NCI-H128 (cell line): ENCODE results near the gene DDIT4L.
"Not testable (repeated sequence)": the region's sequence is repeated elsewhere in the genome, so short reads cannot be mapped to it uniquely, and the experiment has no call there.

Experiments used
- DNase-seq: peaks from one replicate; lab custom pipeline; 2025; ENCODE audit not compliant: unreplicated experiment; lab: John Stamatoyannopoulos, UW

Gene DDIT4L, protein sequence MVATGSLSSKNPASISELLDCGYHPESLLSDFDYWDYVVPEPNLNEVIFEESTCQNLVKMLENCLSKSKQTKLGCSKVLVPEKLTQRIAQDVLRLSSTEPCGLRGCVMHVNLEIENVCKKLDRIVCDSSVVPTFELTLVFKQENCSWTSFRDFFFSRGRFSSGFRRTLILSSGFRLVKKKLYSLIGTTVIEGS

DNA sequence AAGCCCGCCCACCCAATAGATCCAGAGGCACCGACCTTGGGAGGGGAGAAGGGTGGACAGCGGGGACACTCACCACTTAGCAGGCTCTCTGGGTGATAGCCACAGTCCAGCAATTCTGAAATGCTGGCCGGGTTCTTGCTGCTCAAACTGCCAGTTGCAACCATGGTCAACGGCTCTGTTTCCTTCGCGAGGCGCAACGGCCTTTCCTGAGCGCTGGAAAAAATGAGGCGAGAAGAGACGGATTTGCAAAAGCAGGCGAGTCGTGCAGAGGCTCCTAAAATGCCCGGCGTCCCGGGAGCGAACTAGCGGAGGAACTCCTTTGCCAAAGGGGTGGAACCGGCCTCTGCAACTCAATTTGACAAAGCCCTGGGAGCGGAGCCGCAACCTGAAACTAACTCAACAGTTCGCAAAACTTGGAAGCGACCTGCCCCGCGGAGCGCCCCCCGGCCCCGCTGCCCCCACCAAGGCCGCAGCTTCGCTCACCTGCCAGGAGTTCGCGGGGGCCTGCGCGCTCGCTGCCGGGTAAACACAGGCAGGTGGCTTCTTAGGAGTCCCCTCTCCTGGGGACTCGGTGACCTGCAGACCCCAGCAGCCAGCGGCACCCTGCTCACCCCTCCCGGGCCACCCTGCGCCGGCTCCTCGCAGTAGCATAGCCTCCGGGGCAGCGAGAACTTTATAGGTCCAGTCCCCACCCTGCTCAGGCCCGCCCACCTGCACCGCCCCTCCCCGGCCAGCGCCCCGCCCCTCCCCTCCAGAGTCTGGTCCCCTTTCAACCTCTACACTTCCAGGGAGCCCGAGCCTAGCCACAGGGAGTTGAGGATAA is at the start of gene DDIT4L:
Gene DDIT4L, minus strand, starts transcription at position 649 of the 823 bp plus-strand sequence. Its CDS starts 485 bp downstream, at position 164.
- DNase-seq, result no peak

DNA sequence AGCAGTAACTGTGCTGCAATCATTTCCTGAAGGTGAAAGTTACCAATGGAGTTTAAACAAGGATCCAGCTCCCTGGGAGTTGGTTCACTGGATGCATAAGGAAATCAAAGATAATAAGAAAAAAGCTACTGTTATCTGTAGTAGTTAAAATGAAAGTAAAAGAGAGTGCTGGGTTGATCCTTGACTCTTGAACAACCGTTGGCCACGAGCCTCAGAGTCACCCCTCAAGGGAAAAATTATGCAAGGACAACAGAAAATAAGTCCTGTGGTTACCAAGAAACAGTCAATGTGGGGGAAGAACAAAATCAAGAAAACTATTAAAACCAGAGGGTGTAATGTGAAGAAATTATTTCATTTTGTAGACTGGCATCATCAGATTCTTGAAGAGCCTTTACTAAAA is 49.7 kb upstream of the DDIT4L start:
- DNase-seq, result no peak

DNA sequence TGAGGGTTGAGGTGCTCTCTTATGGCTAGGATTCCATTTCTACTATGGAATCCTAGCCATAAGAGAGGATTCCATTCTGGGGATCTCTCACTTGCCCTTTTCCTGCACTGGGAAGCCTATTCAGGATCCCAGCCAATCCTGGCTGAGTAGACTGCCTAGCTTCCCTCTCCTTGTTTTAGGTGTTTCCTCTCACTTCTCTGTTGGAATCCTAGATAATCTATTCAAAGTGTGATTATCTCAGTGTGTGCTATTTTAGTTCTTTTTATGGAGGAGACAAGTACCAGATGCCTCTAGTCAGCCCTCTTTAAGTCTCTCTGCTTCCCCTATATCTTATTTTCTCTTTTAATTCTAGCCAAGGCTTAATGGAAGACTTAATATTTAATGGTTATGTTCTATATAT is 34.5 kb upstream of the DDIT4L start:
- no peak for DNase-seq

DNA sequence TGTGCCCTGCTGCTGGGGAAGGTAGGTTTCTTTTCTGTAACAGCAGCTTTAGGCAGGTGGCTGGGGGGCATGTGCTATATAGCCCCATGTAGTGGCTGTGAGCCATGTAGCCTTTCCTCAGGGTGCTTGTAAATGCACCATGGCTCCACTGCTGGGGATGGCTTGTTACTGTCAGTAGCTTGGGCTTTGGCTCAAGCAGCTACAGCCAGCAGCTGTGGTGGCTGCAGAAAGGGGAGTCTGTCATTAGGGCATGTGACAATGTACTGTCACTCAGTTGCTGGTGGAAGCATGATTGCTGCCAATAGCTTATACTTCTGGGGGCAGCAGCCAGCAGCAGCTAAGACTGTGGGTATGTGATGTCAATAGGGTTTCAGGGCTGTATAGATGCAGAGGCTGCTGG is 33.9 kb upstream of the DDIT4L start:
- DNase-seq, result no peak

DNA sequence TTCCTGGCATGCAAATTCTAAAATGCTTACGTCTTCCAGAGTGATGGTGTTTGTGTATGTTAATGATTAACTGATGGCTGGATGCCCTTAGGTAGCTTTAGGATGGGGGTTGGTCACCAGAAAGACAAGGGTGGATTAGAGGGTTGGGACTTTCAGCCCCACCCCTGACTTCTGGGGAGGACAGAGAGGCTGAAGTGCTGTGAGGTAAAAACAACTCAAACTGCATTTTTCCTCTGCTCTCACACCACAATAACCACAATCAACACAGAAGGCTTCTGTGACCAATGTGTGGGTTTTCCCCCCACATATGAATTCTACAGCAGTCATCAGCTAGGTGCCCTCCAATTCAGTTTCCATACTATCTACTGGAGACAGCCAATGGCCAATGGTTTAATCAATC is 18.7 kb upstream of the DDIT4L start:
- DNase-seq, result no peak

DNA sequence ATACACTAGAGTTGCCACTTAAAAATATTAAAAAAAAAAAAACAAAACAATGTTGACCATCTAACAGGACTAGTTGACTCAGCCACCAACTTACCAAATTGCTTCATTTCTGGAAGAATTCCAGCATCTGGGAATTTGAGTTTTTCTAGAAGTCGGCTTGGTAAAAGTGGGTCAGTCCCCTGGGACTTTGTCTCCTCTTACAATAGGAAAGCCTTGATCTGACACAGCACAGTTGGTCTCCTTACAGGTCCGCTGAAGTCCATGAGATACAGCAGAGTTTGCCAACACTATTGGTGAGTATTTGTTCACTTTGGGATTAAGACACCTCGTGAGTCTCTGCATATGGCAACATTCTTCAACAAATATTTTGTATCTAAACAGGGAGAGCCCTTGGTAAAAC is 18.2 kb upstream of the DDIT4L start:
- DNase-seq, result no peak

DNA sequence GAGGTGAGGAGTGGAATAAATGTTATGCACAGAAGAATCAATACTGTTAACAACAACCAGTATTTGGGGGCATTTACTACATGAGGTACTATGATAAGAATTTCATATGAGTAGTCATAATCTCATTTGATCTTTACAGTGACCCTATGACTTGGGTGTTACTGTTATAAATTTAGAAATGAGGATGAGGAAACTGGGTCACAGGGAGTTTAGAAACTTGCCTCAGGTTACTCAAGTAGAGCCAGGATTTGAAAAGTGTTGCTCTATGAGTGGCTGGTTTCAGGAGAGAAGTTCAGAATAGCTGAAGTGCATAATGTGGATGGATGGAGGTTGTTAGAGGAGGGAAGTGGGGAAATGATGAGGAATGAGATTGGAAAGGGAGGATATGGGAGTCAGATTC is 16.6 kb upstream of the DDIT4L start:
- no peak for DNase-seq

DNA sequence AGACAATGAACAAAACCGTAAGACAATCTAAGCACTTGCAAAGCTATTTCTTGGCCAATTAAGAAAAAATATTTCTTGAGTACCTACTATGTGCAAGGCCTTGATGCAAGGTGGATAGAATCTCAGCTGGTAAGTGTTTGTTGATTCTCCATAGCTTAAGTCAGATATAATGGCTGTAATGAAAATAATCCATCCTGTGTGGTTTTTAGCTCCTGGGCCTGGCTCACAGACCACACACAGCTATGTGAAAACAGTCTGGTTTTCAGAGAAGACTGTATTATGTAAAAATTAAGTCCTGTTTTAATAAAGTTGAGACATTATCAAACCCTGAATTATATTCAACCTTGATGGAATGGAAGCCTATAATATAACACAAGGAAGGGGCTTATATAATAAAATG is 7.8 kb upstream of the DDIT4L start:
- DNase-seq, result no peak

DNA sequence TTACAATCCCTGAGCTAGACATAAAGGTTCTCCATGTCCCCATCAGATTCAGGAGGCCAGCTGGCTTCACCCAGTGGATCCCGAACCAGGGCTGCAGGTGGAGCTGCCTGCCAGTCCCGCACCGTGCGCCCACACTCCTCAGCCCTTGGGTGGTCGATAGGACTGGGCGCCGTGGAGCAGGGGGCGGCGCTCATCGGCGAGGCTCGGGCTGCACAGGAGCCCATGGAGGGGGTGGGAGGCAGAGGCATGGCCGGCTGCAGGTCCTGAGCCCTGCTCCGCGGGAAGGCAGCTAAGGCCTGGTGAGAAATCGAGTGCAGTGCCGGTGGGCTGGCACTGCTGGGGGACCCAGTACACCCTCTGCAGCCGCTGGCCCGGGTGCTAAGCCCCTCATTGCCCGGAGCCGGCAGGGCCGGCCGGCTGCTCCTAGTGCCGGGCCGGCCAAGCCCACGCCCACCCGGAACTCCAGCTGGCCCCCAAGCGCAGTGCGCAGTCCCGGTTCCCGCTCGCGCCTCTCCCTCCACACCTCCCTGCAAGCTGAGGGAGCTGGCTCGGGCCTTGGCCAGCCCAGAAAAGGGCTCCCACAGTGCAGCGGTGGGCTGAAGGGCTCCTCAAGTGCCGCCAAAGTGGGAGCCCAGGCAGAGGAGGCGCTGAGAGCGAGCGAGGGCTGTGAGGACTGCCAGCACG is 6.3 kb upstream of the DDIT4L start:
- not testable (repeated sequence) for DNase-seq

DNA sequence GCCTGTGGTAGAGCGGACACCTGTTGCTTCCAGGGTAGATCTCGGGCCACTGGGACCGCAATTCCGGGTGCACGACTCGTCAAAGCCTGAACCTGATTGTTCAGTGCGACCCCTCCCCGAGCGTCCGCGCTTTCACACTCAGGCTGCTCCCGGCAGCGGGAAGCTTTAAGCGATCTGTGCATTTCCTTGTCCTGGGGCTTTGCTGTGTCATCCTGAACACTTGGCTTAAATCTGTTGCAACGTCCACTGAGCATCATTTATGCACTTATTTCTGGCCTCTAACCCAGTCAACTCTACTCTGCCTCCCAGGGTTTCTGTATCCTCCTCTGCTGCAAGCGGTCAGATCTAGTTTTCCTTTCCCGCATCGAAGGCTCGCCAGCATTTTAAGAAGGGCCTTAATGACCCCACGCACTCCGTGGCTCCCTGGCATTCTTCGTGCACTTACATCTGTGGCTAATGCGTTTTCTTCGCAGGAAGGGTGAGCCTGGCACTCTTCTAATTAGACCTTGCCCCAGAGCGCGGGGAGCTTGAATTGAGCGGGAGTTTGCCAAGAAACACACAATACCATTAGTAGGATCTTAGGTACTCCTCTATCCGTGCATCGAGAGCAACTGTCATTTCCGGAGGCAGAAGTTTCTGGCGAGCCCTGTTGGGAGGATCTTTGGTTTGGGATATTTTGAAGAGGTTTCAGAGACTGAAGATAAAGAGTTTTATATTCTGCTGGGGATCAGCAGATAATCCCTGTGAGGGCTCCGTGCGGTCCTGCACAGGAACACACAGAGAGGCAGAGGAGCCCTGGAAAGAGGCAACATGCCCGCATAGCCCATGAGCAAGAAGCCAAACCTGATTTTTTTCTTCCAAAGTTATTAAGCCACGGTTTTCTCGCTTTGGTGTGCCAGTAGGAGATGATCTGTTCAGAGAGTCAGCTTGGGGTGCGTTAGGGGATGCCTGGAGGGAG is 654 bp upstream of the DDIT4L start:
- no peak for DNase-seq

DNA sequence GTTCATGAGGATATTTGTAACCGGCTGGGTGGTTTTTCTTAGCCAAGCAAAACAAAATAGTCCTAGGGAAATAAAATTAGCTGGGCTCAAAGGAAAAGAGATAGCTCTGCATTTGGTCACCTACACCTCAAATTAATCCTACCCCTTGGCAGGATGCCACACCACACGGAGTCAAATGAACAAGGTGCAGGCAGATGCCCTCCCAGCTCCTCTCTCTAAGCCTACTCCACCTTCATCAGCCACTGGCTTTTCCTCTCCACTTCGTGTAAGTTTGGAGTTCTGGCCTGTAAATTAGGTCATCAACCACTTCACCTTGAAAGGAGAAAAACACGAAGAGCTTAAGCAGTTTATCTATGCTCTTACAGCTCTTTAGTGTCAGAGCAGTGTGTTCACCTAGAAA is 1.4 kb downstream of the DDIT4L start:
- peak; percentile 2 for DNase-seq

DNA sequence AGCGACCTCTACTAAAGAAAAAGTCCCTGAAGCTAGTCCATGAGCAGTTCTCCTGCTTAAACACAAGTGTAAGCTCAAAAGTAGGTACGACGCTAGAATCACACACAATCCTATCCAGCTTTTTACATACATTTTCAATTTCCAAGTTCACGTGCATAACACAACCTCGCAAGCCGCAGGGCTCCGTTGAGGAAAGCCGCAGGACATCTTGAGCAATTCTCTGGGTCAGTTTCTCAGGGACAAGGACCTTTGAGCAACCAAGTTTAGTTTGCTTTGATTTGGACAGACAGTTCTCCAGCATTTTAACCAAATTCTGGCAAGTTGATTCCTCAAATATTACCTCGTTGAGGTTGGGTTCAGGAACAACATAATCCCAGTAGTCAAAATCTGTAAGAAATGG is 2.5 kb downstream of the DDIT4L start:
- DNase-seq, result no peak

DNA sequence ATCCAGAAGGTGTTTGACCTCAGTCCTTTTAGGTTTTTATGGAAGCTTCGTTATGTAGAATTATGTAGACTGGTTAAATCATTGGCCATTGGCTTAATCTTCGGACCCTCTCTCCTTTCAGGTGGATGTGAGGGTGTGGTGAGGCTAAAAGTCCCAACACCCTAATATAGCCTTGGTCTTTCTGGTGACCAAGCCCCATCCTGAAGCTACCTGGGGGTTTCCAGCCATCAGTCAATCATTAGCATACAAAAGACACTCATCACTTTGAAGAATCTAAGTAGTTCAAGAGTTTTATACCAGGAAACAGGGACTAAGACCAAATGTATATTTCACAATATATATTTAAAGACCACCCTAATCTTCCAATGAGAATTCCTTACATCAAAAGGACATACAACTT is 5.5 kb downstream of the DDIT4L start:
- no peak for DNase-seq

DNA sequence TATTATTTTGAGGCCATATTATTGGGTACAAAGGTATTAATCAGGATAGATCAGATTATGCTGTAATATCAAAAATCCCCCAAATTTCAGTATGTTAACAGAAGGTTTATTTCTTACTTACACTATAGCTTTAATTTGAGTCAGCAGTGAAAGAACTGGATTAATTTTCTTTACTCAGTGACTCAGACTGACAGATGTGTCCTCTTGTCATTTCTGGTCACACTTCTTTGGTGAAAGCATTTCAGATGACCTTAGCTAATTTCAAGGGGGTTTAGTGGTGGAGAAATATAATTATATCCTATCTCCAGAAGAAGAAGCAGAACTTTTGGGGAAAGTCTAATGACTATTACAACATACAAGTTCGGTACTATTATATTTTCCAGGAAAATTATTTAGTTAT is 12.4 kb downstream of the DDIT4L start:
- DNase-seq, result no peak

DNA sequence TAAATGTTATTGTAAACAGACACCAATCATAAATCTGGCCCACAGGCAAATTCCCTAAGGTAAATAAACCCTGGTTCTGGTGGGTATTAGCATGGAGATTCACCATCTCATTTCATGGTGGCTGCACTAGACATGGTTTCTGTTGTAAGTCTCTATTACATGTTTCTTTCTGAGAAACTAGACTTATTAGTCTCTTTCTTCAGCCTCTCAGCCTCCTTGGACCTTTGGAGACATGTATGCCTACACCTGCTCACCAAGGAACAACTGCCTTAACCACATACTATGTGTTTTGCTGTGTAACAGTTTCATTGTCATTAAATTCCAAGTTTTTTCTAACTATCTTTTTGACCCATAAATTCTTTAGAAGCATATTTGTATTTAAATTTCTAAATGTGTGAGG is 13.1 kb downstream of the DDIT4L start:
- no peak for DNase-seq

DNA sequence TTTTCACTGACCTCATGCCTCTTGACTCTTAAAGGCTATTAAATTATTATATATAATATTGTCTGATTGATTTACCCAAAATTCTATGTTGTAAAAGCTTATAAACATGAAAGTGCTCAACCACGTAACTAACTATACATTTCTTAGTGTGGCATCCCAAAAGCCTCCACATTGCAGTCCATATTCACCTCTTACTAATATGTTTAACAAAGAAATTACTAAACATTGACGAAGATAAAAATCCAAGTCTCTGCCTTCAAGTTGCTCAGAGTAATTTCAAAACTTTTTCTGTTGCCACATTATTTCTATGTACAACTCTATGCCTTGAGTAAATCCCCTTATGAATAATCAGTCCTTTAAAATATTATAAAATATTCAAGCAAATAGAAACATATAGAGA is 14.4 kb downstream of the DDIT4L start:
- no peak for DNase-seq

DNA sequence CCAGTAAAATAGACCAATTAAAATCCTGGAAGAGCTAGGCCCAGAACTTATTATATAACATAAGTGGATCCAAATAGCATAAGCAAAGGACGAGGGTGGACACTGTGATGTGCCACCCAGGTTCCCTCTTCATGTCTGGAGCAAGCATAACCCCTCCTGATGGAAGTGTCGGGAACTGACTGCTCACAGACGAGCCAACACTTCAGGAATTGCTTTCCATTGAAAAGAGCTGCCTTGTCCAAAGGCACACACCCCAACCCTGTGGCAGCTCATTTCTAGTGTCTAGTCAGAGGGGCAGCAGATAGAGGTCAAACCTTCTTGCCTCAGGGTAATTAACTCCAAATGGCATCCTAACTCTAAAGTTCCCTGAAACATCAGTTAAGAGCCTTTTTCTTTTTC is 15.3 kb downstream of the DDIT4L start:
- no peak for DNase-seq

DNA sequence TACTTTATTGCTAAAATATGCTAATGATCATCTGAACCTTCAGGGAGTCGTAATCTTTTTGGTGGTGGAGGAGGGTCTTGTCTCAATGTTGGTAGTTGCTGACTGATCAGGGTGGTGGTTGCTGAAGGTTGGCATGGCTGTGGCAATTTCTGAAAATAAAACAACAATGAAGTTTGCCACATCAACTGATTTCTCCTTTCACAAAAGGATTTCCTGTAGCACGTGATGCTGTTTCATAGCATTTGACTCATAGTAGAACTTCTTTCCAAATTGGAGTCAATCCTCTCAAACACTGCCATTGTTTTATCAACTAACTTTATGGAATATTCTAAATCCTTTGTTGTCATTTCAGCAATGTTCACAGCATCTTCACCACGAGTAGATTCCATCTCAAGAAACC is 19.3 kb downstream of the DDIT4L start:
- DNase-seq, result no peak

DNA sequence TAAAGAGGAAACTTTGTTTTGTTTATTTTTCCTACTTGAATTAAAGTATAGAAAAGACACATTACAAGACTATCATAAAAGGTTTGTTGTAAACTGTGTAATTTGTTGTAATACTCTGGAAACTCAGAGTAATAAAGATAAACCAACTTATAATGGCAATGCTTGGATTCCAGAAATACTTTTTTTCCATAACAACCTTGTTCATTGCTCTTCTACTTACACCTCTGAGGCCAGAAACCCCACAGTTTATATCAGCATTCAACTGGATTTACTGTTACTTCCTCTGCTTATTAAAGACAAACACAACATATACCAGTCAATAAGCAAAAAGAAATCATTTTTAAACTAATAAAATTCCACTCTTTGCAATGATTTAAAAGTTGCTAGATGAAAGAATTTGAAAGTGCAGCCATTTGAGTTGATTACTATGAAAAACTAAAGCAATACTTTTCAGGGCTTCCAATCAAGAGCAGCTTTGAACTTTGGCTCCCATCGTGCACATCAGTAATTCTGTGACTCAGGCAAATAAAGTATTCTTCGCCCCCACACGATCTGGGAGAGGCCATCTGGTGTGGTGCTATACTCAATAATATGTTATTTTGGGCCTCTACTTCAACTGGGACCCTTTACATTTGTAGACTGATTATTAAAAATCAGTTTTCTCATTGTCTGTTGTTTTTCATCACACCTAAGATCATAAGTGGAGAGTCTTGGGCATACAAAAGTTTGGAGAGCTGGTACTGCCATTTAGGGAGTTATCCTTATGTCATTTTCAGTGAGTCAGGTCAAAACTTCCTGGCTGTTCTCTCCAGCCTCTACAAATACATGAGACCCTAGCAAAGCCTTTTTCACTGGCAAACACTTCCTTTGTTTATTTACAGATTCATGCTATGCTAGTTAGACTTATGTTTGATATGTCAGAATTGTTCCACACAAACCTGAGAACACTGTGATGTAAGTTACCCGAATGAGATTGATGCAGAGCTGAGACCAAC is 20.5 kb downstream of the DDIT4L start:
- DNase-seq, result no peak

DNA sequence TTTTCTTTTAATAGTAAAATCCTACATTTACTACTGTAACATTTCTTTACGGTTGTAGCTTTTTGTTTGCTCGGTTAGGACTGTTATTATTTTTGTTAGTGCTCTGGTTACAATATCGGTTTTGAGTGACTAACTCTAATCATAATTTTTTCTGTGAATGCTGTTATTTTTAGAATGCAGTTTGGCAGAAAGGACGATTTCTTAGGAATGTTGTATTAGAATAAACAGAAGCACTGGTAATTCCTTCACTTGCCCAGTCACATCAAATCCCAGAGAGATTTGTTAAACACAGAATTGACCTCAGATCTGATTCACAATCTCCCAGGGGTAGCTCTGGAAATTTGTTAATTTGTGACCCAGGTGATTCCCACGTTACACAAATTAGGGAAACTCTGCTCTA is 21.7 kb downstream of the DDIT4L start:
- DNase-seq, result no peak
